GM18868 (cell line): ENCODE results near the gene C1orf210.

Source experiments
- ATAC-seq: cut with Tn5 transposase; IDR thresholded peaks from one replicate; pipeline ENCODE4 v1.9.1; 2021; ENCODE audit warnings: mild to moderate bottlenecking, moderate library complexity; ENCODE audit not compliant: unreplicated experiment

The C1orf210 gene

GRCh38 chr1:43275826-43276620 is 9.4 kb downstream of the C1orf210 start:
- ATAC-seq, result no peak

- no peak for ATAC-seq
Measured at GRCh38 chr1:43274804-43275180, 10.6 kb downstream of the C1orf210 start.

GRCh38 chr1:43274125-43274803 is 11.1 kb downstream of the C1orf210 start:
- ATAC-seq, result no peak

- no peak for ATAC-seq
Measured at GRCh38 chr1:43273708-43274107, 11.7 kb downstream of the C1orf210 start.

- ATAC-seq, result no peak
Measured at GRCh38 chr1:43272576-43273571, 12.5 kb downstream of the C1orf210 start.

GRCh38 chr1:43272161-43272560 is 13.2 kb downstream of the C1orf210 start:
- ATAC-seq, result no peak

- ATAC-seq, result no peak
Measured at GRCh38 chr1:43271186-43272118, 13.9 kb downstream of the C1orf210 start.

GRCh38 chr1:43270421-43271095 is 14.8 kb downstream of the C1orf210 start:
- no peak for ATAC-seq

GRCh38 chr1:43269627-43270375 is 15.6 kb downstream of the C1orf210 start, which contains the start of gene TMEM125:
Gene TMEM125 (plus strand): TSS chr1:43269983. CDS start chr1:43272723, 2,740 bp downstream.
- no peak for ATAC-seq

- ATAC-seq, result no peak
Measured at GRCh38 chr1:43267818-43268425, 17.5 kb downstream of the C1orf210 start.

- ATAC-seq, result no peak
Measured at GRCh38 chr1:43267291-43267805, 18.0 kb downstream of the C1orf210 start.

- no peak for ATAC-seq
Measured at GRCh38 chr1:43266881-43267280, 18.5 kb downstream of the C1orf210 start.

- no peak for ATAC-seq
Measured at GRCh38 chr1:43265431-43265830, 19.9 kb downstream of the C1orf210 start.

- no peak for ATAC-seq
Measured at GRCh38 chr1:43258370-43258769, 27.0 kb downstream of the C1orf210 start.

- ATAC-seq, result no peak
Measured at GRCh38 chr1:43256675-43257570, 28.5 kb downstream of the C1orf210 start.

GRCh38 chr1:43255438-43256210 is 29.8 kb downstream of the C1orf210 start:
- ATAC-seq, result no peak
